IMR-90 (cell line): ENCODE measurements around the gene PDE8B. TPM values are rescaled to one million over a fixed set of nuclear protein-coding genes. Genes with fewer than 3 reads are reported as not detected.

ENCODE experiments used
- ATAC-seq: fragments of 200-7000 bp; cut with Tn5 transposase; 2 replicates; pipeline ENCODE4 v1.9.1; 2020; ENCODE audit warnings: low read depth, mild to moderate bottlenecking, moderate library complexity
- BruUV-seq: library from RNA; stranded (reverse); fragments of 400-500 nt; replicated peaks from 2 replicates; lab custom pipeline; 2021; lab: Mats Ljungman, UMichigan
- CTCF ChIA-PET: fragments of 300-600 bp; formaldehyde crosslinking; extraction: SDS; loops from one replicate; lab custom pipeline; 2021; ENCODE audit warnings: antibody characterized with exemption; lab: Yijun Ruan, JAX
- POLR2A ChIA-PET: fragments of 300-600 bp; sonication (Branson Sonifier 250); formaldehyde crosslinking; loops from one replicate; lab custom pipeline; 2022; ENCODE audit warnings: antibody characterized with exemption; ENCODE audit not compliant: unreplicated experiment; lab: Charles Lee
- DNase-seq: peaks from one replicate; pipeline ENCODE4 v3.0.0; 2013
- H2AFZ ChIP-seq: replicated peaks from 2 replicates; pipeline ENCODE3; 2013; ENCODE audit warnings: low read length, mild to moderate bottlenecking; ENCODE audit not compliant: poor library complexity
- H2AK5ac ChIP-seq: 2 replicates; pipeline ENCODE4 v1.6.1; 2013; ENCODE audit warnings: low read depth, low read length, inconsistent platforms
- H2AK9ac ChIP-seq: replicated peaks from 2 replicates; pipeline ENCODE3; 2013; ENCODE audit warnings: mild to moderate bottlenecking, low read depth, low read length, moderate library complexity; ENCODE audit not compliant: poor library complexity
- H2BK120ac ChIP-seq: 2 replicates; pipeline ENCODE4 v1.6.1; 2013; ENCODE audit warnings: low read depth, low read length, inconsistent platforms
- H2BK15ac ChIP-seq: 3 replicates; pipeline ENCODE4 v1.6.1; 2013; ENCODE audit warnings: low read depth, low read length, inconsistent platforms
- H2BK20ac ChIP-seq: 2 replicates; pipeline ENCODE4 v1.6.1; 2013; ENCODE audit warnings: low read depth, mild to moderate bottlenecking, inconsistent platforms, low read length, moderate library complexity
- H2BK5ac ChIP-seq: 2 replicates; pipeline ENCODE4 v1.6.1; 2013; ENCODE audit warnings: mild to moderate bottlenecking, low read depth, low read length, inconsistent platforms; ENCODE audit not compliant: poor library complexity, severe bottlenecking
- H3K14ac ChIP-seq: replicated peaks from 2 replicates; pipeline ENCODE4 v1.6.1; 2013; ENCODE audit warnings: low read depth, low read length, inconsistent platforms
- H3K18ac ChIP-seq: 2 replicates; pipeline ENCODE4 v1.6.1; 2013; ENCODE audit warnings: low read depth, low read length, control low read depth
- H3K23ac ChIP-seq: 2 replicates; pipeline ENCODE4 v1.6.1; 2013; ENCODE audit warnings: low read depth, low read length, inconsistent platforms
- H3K27ac ChIP-seq: 2 replicates; pipeline ENCODE4 v1.5.1; 2013; ENCODE audit warnings: mild to moderate bottlenecking, control low read depth, low read length; ENCODE audit not compliant: insufficient read depth
- H3K27me3 ChIP-seq: 2 replicates; pipeline ENCODE4 v1.6.1; 2013; ENCODE audit warnings: low read length; ENCODE audit not compliant: control insufficient read depth, insufficient read depth
- H3K36me3 ChIP-seq: 2 replicates; pipeline ENCODE4 v1.6.1; 2013; ENCODE audit warnings: low read length, mixed read lengths; ENCODE audit not compliant: control insufficient read depth, insufficient read depth
- H3K4ac ChIP-seq: 2 replicates; pipeline ENCODE4 v1.6.1; 2013; ENCODE audit warnings: low read depth, low read length, inconsistent platforms
- H3K4me1 ChIP-seq: 2 replicates; pipeline ENCODE4 v1.6.1; 2013; ENCODE audit warnings: low read length, mixed read lengths; ENCODE audit not compliant: control insufficient read depth, insufficient read depth
- H3K4me2 ChIP-seq: 2 replicates; pipeline ENCODE4 v1.6.1; 2013; ENCODE audit warnings: low read depth, mild to moderate bottlenecking, control low read depth, low read length, moderate library complexity
- H3K4me3 ChIP-seq: 2 replicates; pipeline ENCODE4 v1.5.1; 2013; ENCODE audit warnings: low read depth, mild to moderate bottlenecking, control low read depth, low read length, moderate library complexity; ENCODE audit not compliant: insufficient read depth
- H3K56ac ChIP-seq: 2 replicates; pipeline ENCODE4 v1.6.1; 2013; ENCODE audit warnings: low read length, inconsistent platforms; ENCODE audit not compliant: insufficient read depth; ENCODE audit errors: extremely low read depth
- H3K79me1 ChIP-seq, 2 experiments: 2 replicates each; pipeline ENCODE4 v1.6.1; 2013; ENCODE audit warnings: low read length in 2 of 2, inconsistent platforms in 1 of 2, low read depth in 1 of 2
- H3K9ac ChIP-seq: 2 replicates; pipeline ENCODE4 v1.6.1; 2013; ENCODE audit warnings: low read depth, low read length, control low read depth
- H3K9me1 ChIP-seq: 2 replicates; pipeline ENCODE4 v1.6.1; 2013; ENCODE audit warnings: low read length, inconsistent platforms; ENCODE audit not compliant: insufficient read depth
- H3K9me3 ChIP-seq: 2 replicates; pipeline ENCODE4 v1.6.1; 2013; ENCODE audit warnings: low read length; ENCODE audit not compliant: control insufficient read depth, insufficient read depth
- H4K20me1 ChIP-seq: 2 replicates; pipeline ENCODE4 v1.6.1; 2013; ENCODE audit warnings: low read length, inconsistent platforms; ENCODE audit not compliant: insufficient read depth
- H4K5ac ChIP-seq: 2 replicates; pipeline ENCODE4 v1.6.1; 2013; ENCODE audit warnings: mild to moderate bottlenecking, low read depth, low read length, control low read depth
- H4K8ac ChIP-seq, 2 experiments: 2 replicates each; pipeline ENCODE4 v1.6.1; 2013; ENCODE audit warnings: low read depth in 2 of 2, low read length in 2 of 2, control low read depth in 1 of 2, inconsistent platforms in 1 of 2
- H4K91ac ChIP-seq: 2 replicates; pipeline ENCODE4 v1.6.1; 2013; ENCODE audit warnings: low read depth, low read length, inconsistent platforms; ENCODE audit not compliant: insufficient read depth
- ELK1 ChIP-seq: fragments of 150-350 bp; IDR thresholded peaks from 2 replicates; pipeline ENCODE4 v1.6.1; 2016; ENCODE audit warnings: low read depth, mild to moderate bottlenecking, low read length, moderate library complexity, borderline replicate concordance
- FOS ChIP-seq: fragments of 150-350 bp; IDR thresholded peaks from 2 replicates; pipeline ENCODE4 v1.6.1; 2016; ENCODE audit warnings: low read depth, low read length
- MAFK ChIP-seq: IDR thresholded peaks from 2 replicates; pipeline ENCODE4 v1.6.1; 2012; ENCODE audit warnings: low read depth, low read length, improper control_type of control experiment
- MXI1 ChIP-seq: IDR thresholded peaks from 2 replicates; pipeline ENCODE4 v1.6.1; 2012; ENCODE audit warnings: low read depth, mild to moderate bottlenecking, low read length, moderate library complexity, borderline replicate concordance
- RAD21 ChIP-seq: IDR thresholded peaks from 2 replicates; pipeline ENCODE4 v1.6.1; 2012; ENCODE audit warnings: low read length, improper control_type of control experiment
- WGBS, 2 experiments: methylation state at CpG; one replicate each; pipeline versions ENCODE4 v1.1.5 to v1.1.7; 2013; ENCODE audit warnings: missing lambda C conversion rate in 2 of 2; ENCODE audit not compliant: insufficient read length in 1 of 2; ENCODE audit errors: extremely low coverage in 2 of 2; 5-methylcytosine and 5-hydroxymethylcytosine counted together
- dilution Hi-C: fragments of 300-500 bp; cut with HindIII; formaldehyde crosslinking; loops from one replicate; pipeline ENCODE4 v1.14.3; 2018; ENCODE audit warnings: low sequenced_read_pairs; ENCODE audit not compliant: unreplicated experiment
- in situ Hi-C: fragments of 300-500 bp; cut with MboI; formaldehyde crosslinking; loops from 3 replicates; pipeline ENCODE4 v1.14.3; 2019; ENCODE audit warnings: low sequenced_read_pairs, inconsistent platforms, mixed read lengths
- intact Hi-C: fragments of 100-400 bp; cut with micrococcal nuclease; formaldehyde crosslinking; loops from 2 replicates; pipeline ENCODE4 v1.10.0; 2022
- polyA plus RNA-seq, 3 experiments: library from polyadenylated mRNA; depleted of rRNA; stranded (reverse); fragments of >200 nt; gene quantifications; 2 replicates each; pipeline ENCODE4 v1.2.3, GENCODE V29; 2012; ENCODE audit warnings: low replicate concordance in 1 of 3
- total RNA-seq: library from RNA; depleted of rRNA; stranded (reverse); fragments of >200 nt; gene quantifications from 2 replicates; pipeline ENCODE4 v1.2.3, GENCODE V29; 2012

PDE8B gene
- total and polyA plus RNA-seq, 2 of the 4 experiments (the other 2 are of a cell fraction) = under 0.01 to 0.03 TPM

GRCh38 chr5:77208507-77209163, 1.8 kb upstream of the PDE8B start:
- Histone ChIP-seq H3K27me3 (peaks cover 66% of the 10 kb centered on the region), H4K20me1 (no peaks in the 10 kb centered on the region), H3K79me1 (no peaks in the 10 kb centered on the region), H3K4ac (no peak overlapping the region), H2AFZ (no peak overlapping the region), H3K14ac (no peak overlapping the region), H3K9ac (no peak overlapping the region), H3K36me3 (no peaks in the 10 kb centered on the region; the same call in 1 of the 2 replicates), H4K8ac (no peak overlapping the region), H3K4me3 (no peak overlapping the region), H2AK9ac (peak overlapping the region; percentile 63), H4K91ac (no peak overlapping the region), H2BK120ac (no peak overlapping the region), H3K27ac (no peak overlapping the region), H3K9me1 (no peaks in the 10 kb centered on the region; the same call in 1 of the 2 replicates), H4K5ac (no peak overlapping the region), H2AK5ac (no peak overlapping the region), H3K9me3 (peaks cover 4% of the 10 kb centered on the region; the same call in 1 of the 2 replicates), H3K4me2 (no peak overlapping the region), H3K18ac (no peak overlapping the region), H3K56ac (no peak overlapping the region), H3K4me1 (no peaks in the 10 kb centered on the region), H2BK15ac (no peak overlapping the region), H3K23ac (no peak overlapping the region), H2BK5ac (no peak overlapping the region), H2BK20ac (no peak overlapping the region)
- ChIA-PET POLR2A (no interaction called here), CTCF (no interaction called here)
- TF ChIP-seq MXI1 (no peak), ELK1 (no peak), FOS (no peak), MAFK (no peak), RAD21 (no peak)
- intact Hi-C loops (no loop called here), in situ Hi-C loops (no loop called here), dilution Hi-C loops (no loop called here)
- no peak for ATAC-seq
- 80% methylated on average over 1 of the region's 1 CpG; no CpG with 5 or more reads in 1 of the 2 experiments for WGBS, 2 experiments
- BruUV-seq = no TSS peak
- no peak for DNase-seq
